GM18508 (cell line): ENCODE data around the gene PNPLA5.

Source experiments
- ATAC-seq: cut with Tn5 transposase; IDR thresholded peaks from one replicate; pipeline ENCODE4 v1.9.1; 2021; ENCODE audit warnings: moderate number of reproducible peaks; ENCODE audit not compliant: insufficient read depth, unreplicated experiment

PNPLA5 gene

DNA sequence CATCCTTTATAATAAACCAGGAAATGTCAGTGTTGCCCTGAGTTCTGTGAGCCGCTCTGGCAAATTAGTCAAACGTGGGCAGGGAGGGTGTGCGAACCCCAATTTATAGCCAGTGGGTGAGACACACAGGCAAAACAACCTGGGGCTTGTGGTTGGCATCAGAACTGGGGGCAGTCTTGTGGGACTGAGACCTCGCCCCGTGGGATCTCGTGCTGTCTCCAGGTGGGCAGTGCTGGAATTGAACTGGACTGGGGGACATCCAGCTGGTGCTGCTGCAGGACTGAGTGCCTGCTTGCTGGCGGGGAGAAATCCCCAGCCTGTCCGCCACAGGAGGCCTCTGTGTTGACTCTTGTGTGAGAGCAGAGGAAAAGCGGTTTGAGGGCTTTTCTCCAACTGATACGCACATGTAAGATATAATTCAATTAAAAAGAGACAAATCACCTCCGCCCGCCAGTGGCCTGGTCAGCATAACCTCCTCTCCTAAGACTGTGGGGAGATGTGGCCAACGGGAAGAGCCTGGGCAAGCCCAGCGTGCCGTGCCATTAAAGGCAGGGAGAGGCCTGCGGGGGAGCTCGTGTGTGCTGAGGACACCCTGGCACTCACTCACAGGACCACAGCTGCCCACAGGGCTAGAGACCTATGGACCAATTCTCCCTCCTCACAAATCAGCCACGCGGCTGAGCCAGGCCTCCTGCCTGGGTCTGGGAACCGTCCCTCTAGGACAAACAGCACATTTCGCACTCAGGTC lies 47.9 kb downstream of the PNPLA5 start:
- ATAC-seq, result no peak

DNA sequence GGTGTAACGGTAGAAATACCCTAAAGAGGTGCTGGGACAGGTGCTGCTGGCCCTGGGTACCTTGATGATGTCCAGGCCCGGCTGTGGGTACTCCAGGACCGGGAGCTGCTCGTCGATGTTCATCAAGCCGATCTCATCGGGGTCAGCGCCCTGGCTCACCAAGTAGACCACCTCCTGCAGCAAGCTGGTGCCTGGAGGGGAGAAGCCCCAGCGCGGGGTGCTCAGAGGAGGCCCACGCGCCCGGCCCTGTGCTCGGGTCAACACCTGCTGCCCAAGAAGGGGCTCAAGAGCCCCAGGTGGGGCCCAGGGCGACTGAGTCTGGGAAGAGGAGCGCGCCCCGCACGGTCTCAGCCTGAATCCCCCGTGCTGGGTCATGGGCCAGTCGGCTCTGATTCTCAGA lies 50.1 kb downstream of the PNPLA5 start:
- no peak for ATAC-seq

- ATAC-seq, result no peak
Measured at GRCh38 chr22:43840851-43841250, 51.0 kb downstream of the PNPLA5 start.

GRCh38 chr22:43840431-43840830 lies 51.4 kb downstream of the PNPLA5 start:
- ATAC-seq, result no peak

DNA sequence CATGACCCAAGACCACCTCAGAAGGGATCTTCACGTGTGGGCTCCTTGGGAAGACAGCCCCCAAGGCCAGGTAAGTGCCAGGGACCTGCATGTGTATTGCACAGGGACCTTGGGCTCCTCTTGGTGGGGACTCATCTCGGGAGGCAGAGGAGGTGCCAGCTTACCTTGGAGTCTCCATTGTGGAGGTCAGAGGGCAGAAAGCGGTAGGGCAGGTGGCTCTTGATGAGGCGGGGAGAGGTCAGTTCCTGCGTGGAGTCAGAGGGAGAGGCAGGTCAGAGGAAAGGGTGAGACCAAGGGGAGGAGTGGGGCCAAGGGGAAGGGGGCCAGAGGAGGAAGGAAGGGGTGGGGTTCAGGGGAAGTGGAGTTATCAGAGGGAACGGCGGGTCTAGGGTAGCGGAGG lies 52.0 kb downstream of the PNPLA5 start:
- no peak for ATAC-seq

GRCh38 chr22:43838571-43839307 lies 53.1 kb downstream of the PNPLA5 start:
- no peak for ATAC-seq

DNA sequence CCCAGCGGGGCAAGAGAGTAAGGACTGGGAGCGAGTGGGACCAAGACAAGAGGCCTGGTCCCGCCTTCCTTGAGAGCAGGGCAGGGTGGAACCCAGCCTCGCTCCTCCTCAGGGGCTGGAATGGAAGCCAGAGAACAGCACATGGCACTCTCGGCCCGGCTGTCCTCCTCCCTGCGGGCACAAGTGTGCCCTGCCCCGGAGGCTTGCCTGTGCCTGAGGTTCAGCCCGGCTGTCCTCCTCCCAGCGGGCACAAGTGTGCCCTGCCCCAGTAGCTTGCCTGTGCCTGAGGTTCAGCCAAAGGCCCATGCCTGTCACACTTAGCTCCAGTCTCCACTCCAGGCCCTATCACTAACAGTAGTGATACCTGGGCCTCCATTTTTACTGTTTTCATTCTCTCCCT lies 53.7 kb downstream of the PNPLA5 start:
- no peak for ATAC-seq

DNA sequence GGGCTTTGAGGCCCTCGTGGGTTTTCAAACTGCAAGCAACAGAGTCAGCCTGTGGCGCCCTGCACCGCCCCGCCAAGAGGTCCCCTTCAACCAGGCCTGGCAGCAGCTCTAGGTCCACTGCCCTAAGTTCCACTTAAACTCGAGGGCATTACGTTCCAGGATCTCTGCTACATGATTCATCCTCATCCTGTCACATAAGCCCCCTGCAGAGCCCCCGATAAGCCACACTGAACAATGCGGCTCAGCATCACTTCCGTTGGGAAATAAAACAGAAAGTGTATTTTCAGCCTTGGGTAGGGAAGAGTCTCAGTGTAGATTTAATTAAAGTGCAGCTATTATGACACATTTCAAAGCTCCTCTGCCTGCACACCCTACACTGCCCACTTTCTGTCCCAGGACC lies 54.1 kb downstream of the PNPLA5 start:
- no peak for ATAC-seq

- ATAC-seq, result no peak
Measured at GRCh38 chr22:43835736-43836135, 56.1 kb downstream of the PNPLA5 start.

- no peak for ATAC-seq
Measured at GRCh38 chr22:43835166-43835565, 56.6 kb downstream of the PNPLA5 start.

GRCh38 chr22:43833286-43834240 lies 58.2 kb downstream of the PNPLA5 start:
- no peak for ATAC-seq

DNA sequence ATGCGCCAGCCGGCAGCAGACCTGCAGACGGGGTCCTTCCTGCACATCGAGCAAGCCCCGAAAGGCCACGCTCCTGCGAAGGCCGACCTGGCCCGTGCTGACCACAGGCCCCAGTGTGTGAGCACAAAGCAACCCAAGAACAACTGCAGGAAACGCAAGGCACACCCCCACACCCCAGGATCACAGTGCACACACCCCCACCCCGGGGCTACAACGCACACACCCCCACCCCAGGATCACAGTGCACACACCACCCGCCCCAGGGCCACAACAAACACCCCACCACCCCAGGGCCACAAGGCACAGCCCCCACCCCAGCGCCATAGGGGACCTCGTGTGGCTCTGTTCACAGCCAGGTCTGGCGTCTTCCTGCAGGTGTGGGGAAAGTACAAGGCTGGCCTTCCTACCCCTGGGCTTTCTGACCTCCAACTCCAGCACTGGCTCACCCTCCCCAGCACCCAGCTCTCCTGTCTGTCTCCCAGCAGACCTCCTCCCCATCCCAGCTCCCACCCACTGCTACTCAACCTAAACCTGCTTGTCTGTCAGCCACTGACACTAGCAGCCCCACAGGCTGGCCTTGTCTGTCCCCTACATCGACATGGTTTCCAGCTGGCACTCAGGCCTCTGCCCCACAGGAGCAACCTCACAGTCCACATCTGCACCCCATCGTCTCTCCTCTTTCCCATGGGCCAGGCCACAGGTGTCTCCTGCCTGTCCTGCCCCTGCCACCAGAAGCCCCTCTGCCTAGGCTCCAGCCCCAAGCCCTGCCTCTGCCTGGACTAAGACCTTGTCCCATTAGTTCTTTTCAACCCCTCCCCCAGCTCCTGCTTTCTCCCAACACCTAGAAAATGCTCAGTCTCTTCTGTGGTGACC lies 59.2 kb downstream of the PNPLA5 start:
- ATAC-seq, result no peak

GRCh38 chr22:43831561-43832392 lies 60.0 kb downstream of the PNPLA5 start:
- no peak for ATAC-seq

- no peak for ATAC-seq
Measured at GRCh38 chr22:43830931-43831560, 60.8 kb downstream of the PNPLA5 start.

DNA sequence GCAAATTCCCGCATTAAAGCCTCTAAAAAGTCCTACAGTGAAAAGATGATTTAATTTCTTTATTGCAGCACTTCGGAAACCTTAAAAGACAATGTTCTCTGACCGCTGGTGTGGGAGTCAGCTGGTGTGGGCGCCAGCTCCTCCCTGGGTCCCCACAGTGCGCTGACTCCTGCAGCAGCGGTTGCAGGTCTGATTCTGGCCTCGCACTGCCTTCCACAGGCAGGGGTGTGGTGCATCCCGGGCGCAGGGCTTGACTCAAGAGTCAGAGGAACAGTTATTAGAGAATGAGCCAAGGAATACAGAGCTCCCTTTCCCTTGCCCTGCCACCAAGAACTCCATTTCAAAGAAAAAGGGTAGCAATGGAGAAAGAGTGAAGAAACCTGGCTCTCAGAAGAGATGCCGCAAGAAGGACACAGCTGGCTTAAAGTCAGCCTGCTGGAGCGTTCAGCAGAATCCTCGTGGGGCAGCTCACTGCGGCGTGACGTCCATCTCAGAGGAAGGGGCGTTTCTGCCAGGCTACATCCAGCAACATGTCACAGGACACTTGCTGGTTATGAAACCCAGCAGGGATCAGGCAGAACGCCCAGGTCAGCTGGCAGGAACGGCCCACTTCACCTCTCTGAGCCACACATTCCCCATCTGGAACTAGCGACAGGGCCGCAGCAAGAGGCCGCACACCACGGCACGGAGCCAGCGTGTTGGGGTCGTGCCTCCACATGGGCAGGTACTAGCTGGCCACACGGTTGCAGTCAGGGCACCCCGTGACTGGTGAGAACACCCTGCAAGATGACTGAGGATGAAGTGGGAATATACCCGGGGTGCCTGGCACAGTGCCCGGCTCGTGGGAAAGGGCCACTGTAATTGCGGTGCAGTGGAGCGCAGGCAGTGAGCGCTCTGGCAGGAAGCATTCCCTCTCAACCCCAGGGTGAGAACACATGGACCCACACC lies 61.6 kb downstream of the PNPLA5 start:
- ATAC-seq, result no peak
